Measurements from ENCODE around the gene MCTP1.

The MCTP1 gene

DNA sequence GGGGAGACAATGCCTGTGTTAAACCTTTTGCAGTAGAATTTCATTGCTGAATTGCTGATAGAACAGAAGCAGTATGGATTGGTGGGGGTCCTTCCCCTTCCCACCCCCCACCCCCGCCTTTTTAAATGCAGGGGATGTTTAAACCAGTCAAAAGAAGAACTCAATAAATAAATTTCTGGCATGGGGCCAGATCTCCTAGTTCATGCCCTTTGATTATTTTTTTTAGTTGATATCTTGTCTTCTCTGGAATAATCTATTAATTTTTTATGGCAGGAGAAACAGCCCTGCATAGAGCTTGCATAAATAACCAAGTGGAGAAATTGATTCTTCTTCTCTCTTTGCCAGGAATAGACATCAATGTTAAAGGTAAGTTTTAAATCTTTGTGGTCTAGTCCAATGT is 593.6 kb downstream of the MCTP1 start:
- no peak for DNase-seq

- no peak for DNase-seq
Observed at GRCh38 chr5:94690778-94691177, 594.1 kb downstream of the MCTP1 start.

- DNase-seq, result no peak
Observed at GRCh38 chr5:94689908-94690307, 595.0 kb downstream of the MCTP1 start.

- DNase-seq, result no peak
Observed at GRCh38 chr5:94682814-94683520, 601.9 kb downstream of the MCTP1 start.

GRCh38 chr5:94675965-94676618 is 608.8 kb downstream of the MCTP1 start:
- no peak for DNase-seq

DNA sequence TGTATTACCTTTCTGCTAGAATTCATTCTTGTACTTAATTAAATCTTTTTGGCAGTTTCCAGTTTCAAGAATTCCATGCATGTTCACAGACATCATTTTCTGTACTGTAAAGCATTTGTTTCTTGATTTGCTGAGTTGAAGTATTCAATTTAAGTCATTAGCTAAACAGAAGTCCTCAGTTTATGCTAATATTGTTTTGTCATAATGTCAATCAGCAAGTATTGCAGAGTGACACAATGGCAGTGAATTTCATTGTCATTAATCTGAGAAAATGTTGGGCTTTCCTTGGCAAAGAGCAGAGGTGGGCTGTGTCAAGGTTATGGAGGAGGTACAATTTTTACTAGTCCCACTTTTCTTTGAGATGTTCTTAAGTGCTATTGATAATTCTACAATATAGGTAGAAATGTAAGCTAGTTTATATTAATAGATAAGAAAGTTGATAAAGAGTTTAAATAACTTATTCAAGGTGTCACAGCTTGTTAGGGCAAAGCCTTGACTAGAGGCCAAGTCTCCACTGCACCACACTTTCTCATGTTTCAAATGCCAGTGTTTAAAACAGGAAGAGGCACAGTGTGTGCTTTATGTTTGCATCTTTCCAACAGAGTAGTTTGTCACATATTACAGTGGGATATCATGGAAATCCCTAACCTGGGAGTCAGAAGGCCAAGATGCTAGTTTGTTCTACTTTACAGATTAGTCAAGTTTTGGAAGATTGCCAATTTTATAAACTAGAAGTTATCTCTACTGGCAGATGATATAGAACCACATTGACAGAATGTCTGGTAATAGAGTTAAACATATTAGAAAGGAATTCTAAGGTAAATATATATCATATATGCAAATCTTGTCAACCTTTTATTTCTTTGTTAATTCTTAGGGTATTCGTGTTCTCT is 610.2 kb downstream of the MCTP1 start:
- DNase-seq, result no peak

DNA sequence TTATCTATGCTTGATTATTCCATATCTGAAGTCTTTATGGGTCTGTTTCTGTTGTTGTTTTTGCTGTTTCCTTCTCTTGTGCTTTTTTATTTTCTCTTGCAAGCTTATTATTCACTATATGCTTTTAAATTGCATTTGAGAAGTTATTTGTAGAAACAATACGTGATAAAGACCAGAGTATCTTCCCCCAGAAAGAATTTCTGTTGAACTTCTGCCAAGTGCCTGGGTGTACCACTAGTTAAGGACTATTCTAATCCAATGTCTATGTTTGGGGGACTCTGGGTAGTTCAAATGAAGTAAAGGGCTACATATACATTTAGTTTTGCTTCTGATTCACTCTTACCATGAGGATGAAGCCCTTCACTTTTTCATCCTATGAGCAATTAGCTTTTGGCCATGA is 612.1 kb downstream of the MCTP1 start:
- no peak for DNase-seq

DNA sequence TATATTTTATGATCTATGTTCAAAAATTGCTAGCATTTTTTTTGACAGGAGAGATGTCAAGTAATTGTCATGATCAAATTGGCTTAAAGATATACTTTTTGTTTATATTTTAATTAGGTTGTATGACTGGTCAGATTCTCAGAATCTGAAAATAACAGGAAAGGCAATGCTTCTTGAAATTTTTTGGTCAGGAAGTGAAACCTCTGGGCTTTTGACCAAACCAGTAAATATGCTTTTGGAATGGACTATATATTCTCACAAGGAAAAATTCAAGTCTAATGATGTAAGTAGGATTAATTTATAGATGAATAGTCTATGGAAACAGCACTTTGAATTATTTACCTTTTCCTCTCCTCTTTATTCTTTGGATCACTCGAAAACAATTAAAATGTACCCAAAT is 614.2 kb downstream of the MCTP1 start:
- DNase-seq, result no peak

- DNase-seq, result no peak
Observed at GRCh38 chr5:94667937-94668336, 617.0 kb downstream of the MCTP1 start.

DNA sequence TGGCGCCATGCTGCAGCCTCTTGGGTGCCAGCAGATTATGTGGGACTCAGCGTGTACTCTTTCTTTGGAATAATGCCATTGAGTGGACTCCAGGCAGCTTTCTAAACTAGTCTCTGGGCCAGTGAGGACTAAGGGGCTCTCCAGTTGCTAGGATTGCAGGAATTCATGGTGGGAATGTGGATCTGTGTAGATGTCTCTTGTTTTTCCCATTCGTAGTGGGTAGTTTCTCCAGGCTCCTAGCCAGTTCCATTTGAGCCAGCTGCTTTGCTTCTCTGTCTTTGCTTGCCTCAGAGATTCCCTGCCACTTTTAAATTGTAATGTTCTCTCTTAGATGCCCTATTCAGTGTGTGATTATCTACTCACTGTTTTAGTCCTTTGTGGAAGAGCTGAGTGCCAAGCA is 623.8 kb downstream of the MCTP1 start:
- DNase-seq, result no peak

GRCh38 chr5:94660506-94660905 is 624.4 kb downstream of the MCTP1 start:
- DNase-seq, result no peak

DNA sequence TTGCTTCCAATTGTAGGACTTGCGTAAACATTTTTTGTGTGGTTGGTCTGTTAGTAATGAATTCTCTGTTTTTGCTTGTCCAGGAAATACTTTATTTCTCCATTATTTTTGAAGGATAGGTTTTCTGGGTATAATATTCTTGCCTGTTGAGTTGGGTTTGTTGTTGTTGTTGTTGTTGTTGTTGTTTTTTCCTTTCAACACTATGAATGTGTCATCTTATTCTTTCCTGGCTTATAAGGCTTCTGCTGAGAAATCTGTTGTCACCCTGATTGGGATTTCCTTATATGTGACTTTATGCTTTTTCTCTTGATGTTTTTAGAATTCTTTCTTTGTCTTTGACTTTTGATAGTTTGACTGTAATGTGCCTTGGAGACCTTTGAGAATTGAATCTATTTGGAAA is 626.6 kb downstream of the MCTP1 start:
- no peak for DNase-seq

Measured in stimulated activated CD4-positive, alpha-beta T cell treated with anti-CD3 and anti-CD28 coated beads, Interleukin-2, amount 100 ng/mL, for 24 hours (primary cell).